Stomach (tissue), 9 donors: ENCODE data around the gene ZNF181. TPM values are rescaled to one million over a fixed set of nuclear protein-coding genes. Genes with fewer than 3 reads are reported as not detected.

ENCODE experiments used
- DNase-seq, 2 donors: peaks; one replicate each; pipeline versions ENCODE4 v3.0.0 to v3.0.0-alpha.2; 2013 to 2019
- H3K27ac ChIP-seq, 5 donors: fragments of 200-600 bp in 4 of 5; sonication (generic) in 4 of 5; one replicate each; pipeline ENCODE4 v1.5.1; 2013 to 2019; ENCODE audit warnings: mild to moderate bottlenecking in 1 of 5, moderate library complexity in 1 of 5
- H3K27me3 ChIP-seq, 3 donors: fragments of 200-600 bp; sonication (generic); one replicate each; pipeline ENCODE4 v1.5.1; 2017 to 2019; ENCODE audit warnings: mixed run types in 1 of 3
- H3K36me3 ChIP-seq, 4 donors: fragments of 200-600 bp; sonication (generic); 1 replicate in 3 of 4; 2 replicates in 1 of 4; pipeline ENCODE4 v1.5.1; 2016 to 2019
- H3K4me1 ChIP-seq, 4 donors: fragments of 200-600 bp; sonication (generic); one replicate each; pipeline ENCODE4 v1.5.1; 2016 to 2019
- H3K4me3 ChIP-seq, 4 donors: fragments of 200-600 bp; sonication (generic) in 3 of 4; one replicate each; pipeline ENCODE4 v1.5.1; 2016 to 2019; ENCODE audit warnings: mild to moderate bottlenecking in 1 of 4
- H3K9me3 ChIP-seq, 4 donors: fragments of 200-600 bp; sonication (generic); one replicate each; pipeline ENCODE4 v1.5.1; 2016 to 2019
- EP300 ChIP-seq: sonication (generic); formaldehyde crosslinking; IDR thresholded peaks from one replicate; pipeline ENCODE4 v1.6.1; 2017; ENCODE audit warnings: antibody characterized with exemption
- POLR2A ChIP-seq, 4 donors: fragments of 450-650 bp; IDR thresholded peaks; one replicate each; pipeline ENCODE4 v1.6.1; 2016; ENCODE audit warnings: antibody characterized with exemption in 4 of 4, control low read depth in 2 of 4, mild to moderate bottlenecking in 1 of 4, moderate library complexity in 1 of 4
- POLR2AphosphoS5 ChIP-seq, 3 donors: sonication (generic); formaldehyde crosslinking; IDR thresholded peaks; one replicate each; pipeline ENCODE4 v1.6.1; 2016; ENCODE audit warnings: antibody characterized with exemption in 3 of 3
- WGBS, 5 donors: extraction: QIAGEN DNeasy Blood & Tissue Kit in 3 of 5; methylation state at CpG; one replicate each; pipeline versions ENCODE4 v1.1.5 to v1.1.7; 2013 to 2018; 5-methylcytosine and 5-hydroxymethylcytosine counted together
- intact Hi-C: fragments of 100-400 bp; cut with DNase I; formaldehyde crosslinking; loops from one replicate; pipeline ENCODE4 v1.15.1; 2023; ENCODE audit warnings: low total_unique reads
- polyA plus RNA-seq, 3 donors: library from polyadenylated mRNA; stranded (reverse); fragments of 200-250 nt; gene quantifications; one replicate each; pipeline ENCODE4 v1.2.3, GENCODE V29; 2013
- total RNA-seq, 5 donors: library from RNA; depleted of rRNA; stranded (reverse); fragments of >200 nt; gene quantifications; one replicate each; pipeline versions ENCODE4 v1.1.0 to v1.2.3, GENCODE V29; 2014 to 2016
- TF ChIP-seq, protein P1 (sequence below), 7 experiments: fragments of 450-650 bp in 4 of 7; fragments of 200-600 bp in 3 of 7; sonication (generic) in 3 of 7; IDR thresholded peaks; one replicate each; pipeline ENCODE4 v1.5.1; 2016 to 2019; ENCODE audit warnings: antibody characterized with exemption in 7 of 7, control low read depth in 2 of 7, mild to moderate bottlenecking in 1 of 7
- donor health status: healthy with polysubstance abuse.
- donor health status: Bipolar disorder and iron deficiency.
- donor health status: healthy.

The ZNF181 gene
- total and polyA plus RNA-seq, 8 donors = 2.3 to 43.2 (median 9.6) TPM

DNA sequence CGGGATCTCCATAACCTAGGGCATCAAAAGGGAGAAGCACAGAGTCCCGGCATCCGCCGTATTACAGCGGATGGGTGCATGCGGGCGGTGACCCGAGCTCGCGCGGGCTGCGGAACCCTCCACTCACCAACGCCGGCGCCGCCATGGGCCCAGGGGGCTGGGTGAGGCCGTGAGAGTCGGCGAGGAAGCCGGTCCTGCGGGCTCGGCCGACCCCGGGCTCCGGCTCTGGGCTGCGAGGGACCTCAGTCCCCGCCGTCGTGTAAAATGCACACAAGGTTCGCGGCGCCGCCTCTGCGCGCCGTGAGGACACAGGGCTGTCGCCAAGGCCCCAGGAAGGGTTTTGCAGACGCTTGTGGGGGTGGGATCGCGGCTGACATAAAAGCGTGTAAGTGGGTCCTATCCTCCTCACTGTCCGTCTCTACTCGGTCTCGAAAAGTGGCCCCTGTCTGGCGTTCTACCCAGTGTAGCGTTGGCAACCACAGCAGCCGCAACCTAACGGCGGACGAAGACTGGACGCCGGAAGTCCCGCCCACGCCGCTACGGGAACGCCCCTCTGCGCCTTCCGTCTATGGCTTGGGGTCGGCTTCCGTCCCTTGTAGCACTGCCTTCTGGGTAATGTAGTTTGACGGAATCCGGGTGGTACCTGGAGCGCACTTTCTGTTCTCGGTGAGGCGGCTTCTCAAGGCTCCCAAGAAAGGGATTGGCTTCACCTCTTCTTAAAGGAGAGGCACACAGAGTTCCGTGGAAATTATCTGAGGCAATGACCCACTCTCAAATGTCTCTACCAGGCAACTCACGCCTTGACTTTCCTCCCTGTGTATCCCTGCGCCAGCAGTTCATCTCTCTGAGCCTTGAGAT is 38.9 kb downstream of the ZNF181 start, which contains the start of gene ZNF599:
TSS of gene ZNF599 (minus strand) at position 519 of the 858 bp plus-strand sequence. CDS start at position 145, 374 bp downstream.
- Histone ChIP-seq H3K27me3 (peaks cover 0 to 6% (median 5%) of the 10 kb centered on the region in 3 donors), H3K9me3 (peaks cover 0 to 15% (median 0%) of the 10 kb centered on the region in 4 donors), H3K27ac (peak within 1 kb of the TSS; percentile 65 to 86 (median 84)), H3K4me3 (peak within 1 kb of the TSS; percentile 66 to 94 (median 80)), H3K36me3 (peaks cover 16 to 32% (median 24%) of the 10 kb centered on the region in 4 donors), H3K4me1 (peaks cover 5 to 20% (median 14%) of the 10 kb centered on the region in 4 donors)
- DNase-seq = peak; percentile 91 to 98
- 2 to 6% (median 3%) methylated on average over 30 to 69 of the region's 69 CpGs for WGBS, 5 donors
- intact Hi-C loops = no loop called here
- no peak for TF ChIP-seq POLR2A (IDR thresholded peaks at IDR 0.05)
- peak; percentile 84 to 98 (median 96) for TF ChIP-seq POLR2AphosphoS5 (IDR thresholded peaks at IDR 0.05)
- TF ChIP-seq EP300 = no peak

DNA sequence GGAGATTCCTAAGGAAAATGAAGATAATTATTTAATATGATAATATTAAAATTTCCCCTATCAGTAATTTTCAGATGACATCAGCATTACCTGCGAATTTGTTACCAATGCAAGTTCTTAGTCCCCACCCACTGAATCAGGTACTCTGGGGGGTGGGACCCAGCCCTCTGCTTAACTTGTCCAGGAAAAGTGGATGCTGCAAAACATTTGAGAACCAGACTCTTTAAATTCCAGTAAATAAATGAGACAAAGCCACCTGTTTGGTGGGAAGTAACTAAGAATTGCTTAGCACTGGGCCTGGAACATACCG is 39.5 kb downstream of the ZNF181 start:
- Histone ChIP-seq H3K4me1 (peaks cover 5 to 20% (median 14%) of the 10 kb centered on the region in 4 donors), H3K36me3 (peaks cover 12 to 26% (median 18%) of the 10 kb centered on the region in 4 donors), H3K9me3 (peaks cover 0 to 14% (median 0%) of the 10 kb centered on the region in 4 donors), H3K4me3 (peak overlapping the region; percentile 66 to 94 (median 80)), H3K27ac (peak overlapping the region in 3 of 5 donors; percentile 84 to 86 (median 85)), H3K27me3 (peaks cover 0 to 6% (median 5%) of the 10 kb centered on the region in 3 donors)
- intact Hi-C loops = no loop called here
- 63 to 79% (median 66%) methylated on average over 2 of the region's 2 CpGs for WGBS, 5 donors
- no peak for DNase-seq
- TF ChIP-seq POLR2A (IDR thresholded peaks at IDR 0.05) (no peak), EP300 (no peak), POLR2AphosphoS5 (IDR thresholded peaks at IDR 0.05) (no peak)
- TF ChIP-seq, protein P1, sequence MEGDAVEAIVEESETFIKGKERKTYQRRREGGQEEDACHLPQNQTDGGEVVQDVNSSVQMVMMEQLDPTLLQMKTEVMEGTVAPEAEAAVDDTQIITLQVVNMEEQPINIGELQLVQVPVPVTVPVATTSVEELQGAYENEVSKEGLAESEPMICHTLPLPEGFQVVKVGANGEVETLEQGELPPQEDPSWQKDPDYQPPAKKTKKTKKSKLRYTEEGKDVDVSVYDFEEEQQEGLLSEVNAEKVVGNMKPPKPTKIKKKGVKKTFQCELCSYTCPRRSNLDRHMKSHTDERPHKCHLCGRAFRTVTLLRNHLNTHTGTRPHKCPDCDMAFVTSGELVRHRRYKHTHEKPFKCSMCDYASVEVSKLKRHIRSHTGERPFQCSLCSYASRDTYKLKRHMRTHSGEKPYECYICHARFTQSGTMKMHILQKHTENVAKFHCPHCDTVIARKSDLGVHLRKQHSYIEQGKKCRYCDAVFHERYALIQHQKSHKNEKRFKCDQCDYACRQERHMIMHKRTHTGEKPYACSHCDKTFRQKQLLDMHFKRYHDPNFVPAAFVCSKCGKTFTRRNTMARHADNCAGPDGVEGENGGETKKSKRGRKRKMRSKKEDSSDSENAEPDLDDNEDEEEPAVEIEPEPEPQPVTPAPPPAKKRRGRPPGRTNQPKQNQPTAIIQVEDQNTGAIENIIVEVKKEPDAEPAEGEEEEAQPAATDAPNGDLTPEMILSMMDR (IDR thresholded peaks at IDR 0.05) = no peak

DNA sequence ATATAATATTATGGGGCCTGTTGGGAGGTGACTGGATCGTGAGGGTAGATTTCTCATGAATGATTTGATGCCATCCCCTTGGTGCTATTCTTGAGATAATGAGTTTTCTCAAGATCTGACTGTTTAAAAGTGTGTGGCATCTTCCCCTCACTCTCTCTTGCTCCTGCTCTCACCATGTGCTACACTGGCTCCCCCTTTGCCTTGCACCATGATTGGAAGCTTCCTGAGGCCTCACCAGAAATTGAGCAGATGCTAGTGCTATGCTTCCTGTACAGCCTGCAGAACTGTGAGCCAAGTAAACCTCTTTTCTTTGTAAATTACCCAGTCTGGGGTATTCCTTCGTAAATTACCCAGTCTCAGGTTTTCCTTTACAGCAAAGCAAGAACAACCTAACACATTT is 40.8 kb downstream of the ZNF181 start:
- WGBS, 5 donors = 66 to 76% (median 68%) methylated on average over 2 of the region's 2 CpGs
- H3K9me3 ChIP-seq = peaks cover 0 to 21% (median 0%) of the 10 kb centered on the region in 4 donors
- H3K27ac ChIP-seq = no peak overlapping the region
- peaks cover 5 to 20% (median 14%) of the 10 kb centered on the region in 4 donors for H3K4me1 ChIP-seq
- peaks cover 0 to 12% (median 5%) of the 10 kb centered on the region in 4 donors for H3K36me3 ChIP-seq
- no peak overlapping the region for H3K4me3 ChIP-seq
- DNase-seq = no peak
- intact Hi-C loops = no loop called here
- TF ChIP-seq EP300 = no peak
- no peak for TF ChIP-seq POLR2AphosphoS5 (IDR thresholded peaks at IDR 0.05)
- no peak for TF ChIP-seq POLR2A (IDR thresholded peaks at IDR 0.05)
- TF ChIP-seq, protein P1 (IDR thresholded peaks at IDR 0.05) = no peak
- H3K27me3 ChIP-seq = peaks cover 0 to 6% (median 5%) of the 10 kb centered on the region in 3 donors

DNA sequence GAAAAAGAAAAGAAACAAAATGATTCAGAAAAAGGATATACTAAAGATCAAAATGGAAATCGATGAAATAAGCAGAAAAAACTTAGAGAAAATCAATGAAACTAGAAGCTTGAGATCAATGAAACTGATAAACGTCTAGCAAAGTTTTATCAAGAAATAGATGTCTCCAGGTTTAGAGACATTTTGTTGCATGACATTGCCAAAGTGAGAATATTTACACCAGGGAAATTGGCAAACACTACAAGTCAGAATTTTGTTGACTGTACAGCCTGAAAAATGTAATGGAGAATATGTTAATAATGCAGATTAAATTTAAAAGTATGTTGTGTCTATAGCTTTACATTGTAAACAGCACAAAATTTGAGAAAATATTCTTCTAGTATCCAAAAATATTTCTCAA is 44.3 kb downstream of the ZNF181 start:
- Histone ChIP-seq H3K4me3 (no peak overlapping the region), H3K9me3 (peaks cover 0 to 21% (median 0%) of the 10 kb centered on the region in 4 donors), H3K27me3 (peaks cover 0 to 6% (median 5%) of the 10 kb centered on the region in 3 donors), H3K36me3 (no peaks in the 10 kb centered on the region), H3K4me1 (peaks cover 0 to 4% (median 0%) of the 10 kb centered on the region in 4 donors), H3K27ac (no peak overlapping the region)
- WGBS, 5 donors = 72 to 83% (median 75%) methylated on average over 2 of the region's 2 CpGs
- no peak for DNase-seq
- TF ChIP-seq POLR2A (IDR thresholded peaks at IDR 0.05) = no peak
- TF ChIP-seq EP300 = no peak
- TF ChIP-seq, protein P1 (IDR thresholded peaks at IDR 0.05) = no peak
- no peak for TF ChIP-seq POLR2AphosphoS5 (IDR thresholded peaks at IDR 0.05)
- intact Hi-C loops = no loop called here
